IMR-90 (cell line): ENCODE data around the gene PDCD1LG2. TPM values are rescaled to one million over a fixed set of nuclear protein-coding genes. Genes with fewer than 3 reads are reported as not detected.
A peak's percentile ranks its signal among the peaks of the same experiment; 100 is the strongest.

Source experiments
- ATAC-seq: fragments of 200-7000 bp; cut with Tn5 transposase; 2 replicates; pipeline ENCODE4 v1.9.1; 2020; ENCODE audit warnings: low read depth, mild to moderate bottlenecking, moderate library complexity
- BruUV-seq: library from RNA; stranded (reverse); fragments of 400-500 nt; replicated peaks from 2 replicates; lab custom pipeline; 2021; lab: Mats Ljungman, UMichigan
- CTCF ChIA-PET: fragments of 300-600 bp; formaldehyde crosslinking; extraction: SDS; loops from one replicate; lab custom pipeline; 2021; ENCODE audit warnings: antibody characterized with exemption; lab: Yijun Ruan, JAX
- POLR2A ChIA-PET: fragments of 300-600 bp; sonication (Branson Sonifier 250); formaldehyde crosslinking; loops from one replicate; lab custom pipeline; 2022; ENCODE audit warnings: antibody characterized with exemption; ENCODE audit not compliant: unreplicated experiment; lab: Charles Lee
- DNase-seq: peaks from one replicate; pipeline ENCODE4 v3.0.0; 2013
- H2AFZ ChIP-seq: replicated peaks from 2 replicates; pipeline ENCODE3; 2013; ENCODE audit warnings: low read length, mild to moderate bottlenecking; ENCODE audit not compliant: poor library complexity
- H2AK5ac ChIP-seq: 2 replicates; pipeline ENCODE4 v1.6.1; 2013; ENCODE audit warnings: low read depth, low read length, inconsistent platforms
- H2AK9ac ChIP-seq: replicated peaks from 2 replicates; pipeline ENCODE3; 2013; ENCODE audit warnings: mild to moderate bottlenecking, low read depth, low read length, moderate library complexity; ENCODE audit not compliant: poor library complexity
- H2BK120ac ChIP-seq: 2 replicates; pipeline ENCODE4 v1.6.1; 2013; ENCODE audit warnings: low read depth, low read length, inconsistent platforms
- H2BK15ac ChIP-seq: 3 replicates; pipeline ENCODE4 v1.6.1; 2013; ENCODE audit warnings: low read depth, low read length, inconsistent platforms
- H2BK20ac ChIP-seq: 2 replicates; pipeline ENCODE4 v1.6.1; 2013; ENCODE audit warnings: low read depth, mild to moderate bottlenecking, inconsistent platforms, low read length, moderate library complexity
- H2BK5ac ChIP-seq: 2 replicates; pipeline ENCODE4 v1.6.1; 2013; ENCODE audit warnings: mild to moderate bottlenecking, low read depth, low read length, inconsistent platforms; ENCODE audit not compliant: poor library complexity, severe bottlenecking
- H3K14ac ChIP-seq: replicated peaks from 2 replicates; pipeline ENCODE4 v1.6.1; 2013; ENCODE audit warnings: low read depth, low read length, inconsistent platforms
- H3K18ac ChIP-seq: 2 replicates; pipeline ENCODE4 v1.6.1; 2013; ENCODE audit warnings: low read depth, low read length, control low read depth
- H3K23ac ChIP-seq: 2 replicates; pipeline ENCODE4 v1.6.1; 2013; ENCODE audit warnings: low read depth, low read length, inconsistent platforms
- H3K27ac ChIP-seq: 2 replicates; pipeline ENCODE4 v1.5.1; 2013; ENCODE audit warnings: mild to moderate bottlenecking, control low read depth, low read length; ENCODE audit not compliant: insufficient read depth
- H3K27me3 ChIP-seq: 2 replicates; pipeline ENCODE4 v1.6.1; 2013; ENCODE audit warnings: low read length; ENCODE audit not compliant: control insufficient read depth, insufficient read depth
- H3K36me3 ChIP-seq: 2 replicates; pipeline ENCODE4 v1.6.1; 2013; ENCODE audit warnings: low read length, mixed read lengths; ENCODE audit not compliant: control insufficient read depth, insufficient read depth
- H3K4ac ChIP-seq: 2 replicates; pipeline ENCODE4 v1.6.1; 2013; ENCODE audit warnings: low read depth, low read length, inconsistent platforms
- H3K4me1 ChIP-seq: 2 replicates; pipeline ENCODE4 v1.6.1; 2013; ENCODE audit warnings: low read length, mixed read lengths; ENCODE audit not compliant: control insufficient read depth, insufficient read depth
- H3K4me2 ChIP-seq: 2 replicates; pipeline ENCODE4 v1.6.1; 2013; ENCODE audit warnings: low read depth, mild to moderate bottlenecking, control low read depth, low read length, moderate library complexity
- H3K4me3 ChIP-seq: 2 replicates; pipeline ENCODE4 v1.5.1; 2013; ENCODE audit warnings: low read depth, mild to moderate bottlenecking, control low read depth, low read length, moderate library complexity; ENCODE audit not compliant: insufficient read depth
- H3K56ac ChIP-seq: 2 replicates; pipeline ENCODE4 v1.6.1; 2013; ENCODE audit warnings: low read length, inconsistent platforms; ENCODE audit not compliant: insufficient read depth; ENCODE audit errors: extremely low read depth
- H3K79me1 ChIP-seq, 2 experiments: 2 replicates each; pipeline ENCODE4 v1.6.1; 2013; ENCODE audit warnings: low read length in 2 of 2, inconsistent platforms in 1 of 2, low read depth in 1 of 2
- H3K9ac ChIP-seq: 2 replicates; pipeline ENCODE4 v1.6.1; 2013; ENCODE audit warnings: low read depth, low read length, control low read depth
- H3K9me1 ChIP-seq: 2 replicates; pipeline ENCODE4 v1.6.1; 2013; ENCODE audit warnings: low read length, inconsistent platforms; ENCODE audit not compliant: insufficient read depth
- H3K9me3 ChIP-seq: 2 replicates; pipeline ENCODE4 v1.6.1; 2013; ENCODE audit warnings: low read length; ENCODE audit not compliant: control insufficient read depth, insufficient read depth
- H4K20me1 ChIP-seq: 2 replicates; pipeline ENCODE4 v1.6.1; 2013; ENCODE audit warnings: low read length, inconsistent platforms; ENCODE audit not compliant: insufficient read depth
- H4K5ac ChIP-seq: 2 replicates; pipeline ENCODE4 v1.6.1; 2013; ENCODE audit warnings: mild to moderate bottlenecking, low read depth, low read length, control low read depth
- H4K8ac ChIP-seq, 2 experiments: 2 replicates each; pipeline ENCODE4 v1.6.1; 2013; ENCODE audit warnings: low read depth in 2 of 2, low read length in 2 of 2, control low read depth in 1 of 2, inconsistent platforms in 1 of 2
- H4K91ac ChIP-seq: 2 replicates; pipeline ENCODE4 v1.6.1; 2013; ENCODE audit warnings: low read depth, low read length, inconsistent platforms; ENCODE audit not compliant: insufficient read depth
- RCOR1 ChIP-seq: IDR thresholded peaks from 2 replicates; pipeline ENCODE4 v1.6.1; 2012; ENCODE audit warnings: mild to moderate bottlenecking, low read length, improper control_type of control experiment; ENCODE audit not compliant: insufficient replicate concordance
- WGBS, 2 experiments: methylation state at CpG; one replicate each; pipeline versions ENCODE4 v1.1.5 to v1.1.7; 2013; ENCODE audit warnings: missing lambda C conversion rate in 2 of 2; ENCODE audit not compliant: insufficient read length in 1 of 2; ENCODE audit errors: extremely low coverage in 2 of 2; 5-methylcytosine and 5-hydroxymethylcytosine counted together
- dilution Hi-C: fragments of 300-500 bp; cut with HindIII; formaldehyde crosslinking; loops from one replicate; pipeline ENCODE4 v1.14.3; 2018; ENCODE audit warnings: low sequenced_read_pairs; ENCODE audit not compliant: unreplicated experiment
- in situ Hi-C: fragments of 300-500 bp; cut with MboI; formaldehyde crosslinking; loops from 3 replicates; pipeline ENCODE4 v1.14.3; 2019; ENCODE audit warnings: low sequenced_read_pairs, inconsistent platforms, mixed read lengths
- intact Hi-C: fragments of 100-400 bp; cut with micrococcal nuclease; formaldehyde crosslinking; loops from 2 replicates; pipeline ENCODE4 v1.10.0; 2022
- polyA plus RNA-seq, 3 experiments: library from polyadenylated mRNA; depleted of rRNA; stranded (reverse); fragments of >200 nt; gene quantifications; 2 replicates each; pipeline ENCODE4 v1.2.3, GENCODE V29; 2012; ENCODE audit warnings: low replicate concordance in 1 of 3
- total RNA-seq: library from RNA; depleted of rRNA; stranded (reverse); fragments of >200 nt; gene quantifications from 2 replicates; pipeline ENCODE4 v1.2.3, GENCODE V29; 2012
- TF ChIP-seq, protein P1 (sequence below): fragments of 150-350 bp; IDR thresholded peaks from 2 replicates; pipeline ENCODE4 v1.6.1; 2016; ENCODE audit warnings: low read depth, mild to moderate bottlenecking, low read length, moderate library complexity, borderline replicate concordance

PDCD1LG2 gene
- total and polyA plus RNA-seq, 2 of the 4 experiments (the other 2 are of a cell fraction): 17.5 to 33.3 TPM

DNA sequence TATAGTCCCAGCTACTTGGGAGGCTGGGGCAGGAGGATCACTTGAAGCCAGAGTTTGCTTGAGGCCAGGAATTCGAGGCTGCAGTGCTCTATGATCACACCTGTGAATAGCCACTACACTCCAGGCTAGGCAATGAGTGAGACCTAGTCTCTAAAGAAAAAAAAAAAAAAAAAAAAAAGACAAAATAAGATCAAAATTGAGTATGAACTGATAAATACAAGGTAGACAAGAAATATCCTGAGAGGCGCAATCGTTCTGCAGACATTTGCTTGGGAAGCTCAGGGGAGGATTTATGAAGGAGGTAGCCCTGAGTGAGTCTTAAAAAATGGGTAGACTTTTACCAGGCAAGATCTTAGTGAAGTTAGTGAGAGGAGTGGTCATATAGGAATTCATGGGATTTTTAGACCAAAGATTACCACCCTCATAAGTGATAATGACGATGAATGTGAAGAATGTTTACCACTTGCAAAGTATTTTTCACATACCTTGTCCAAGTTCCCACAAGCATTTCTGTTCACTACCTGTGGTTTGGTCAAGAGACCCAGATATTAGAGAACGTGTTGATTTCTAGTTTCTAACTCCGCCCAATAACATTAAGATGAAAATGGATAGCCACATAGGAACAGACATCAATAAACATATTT, 4.4 kb downstream of the PDCD1LG2 start (continued):
- no peak for TF ChIP-seq RCOR1

DNA sequence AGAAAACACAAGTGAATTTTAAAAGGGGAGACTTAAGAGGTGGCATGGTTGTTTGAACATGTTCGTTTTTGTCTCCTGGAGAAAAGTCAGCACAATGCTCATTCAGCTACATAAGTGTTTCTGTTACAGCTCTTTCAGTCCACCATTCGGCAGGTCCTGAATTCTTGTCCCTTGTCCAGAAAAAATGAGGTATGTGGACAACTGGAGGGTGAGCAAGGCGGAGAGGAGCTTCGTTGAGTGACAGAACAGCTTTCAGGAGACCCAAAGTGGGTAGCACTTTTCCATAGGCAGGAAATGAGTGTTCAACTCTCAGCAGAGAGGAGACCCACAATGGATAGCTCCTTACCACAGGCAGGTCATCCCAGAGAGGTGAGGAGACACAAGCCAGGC, 4.9 kb downstream of the PDCD1LG2 start:
- Histone ChIP-seq H3K27ac (no peak overlapping the region), H2BK120ac (peak overlapping the region; percentile 54; the same call in 1 of the 2 replicates), H3K18ac (peak overlapping the region; percentile 33; the same call in 1 of the 2 replicates), H3K4me2 (no peak overlapping the region), H3K9ac (no peak overlapping the region), H4K20me1 (no peaks in the 10 kb centered on the region), H2BK20ac (peak overlapping the region; percentile 15; the same call in 1 of the 2 replicates), H3K23ac (no peak overlapping the region), H4K5ac (no peak overlapping the region), H3K4me3 (no peak overlapping the region), H2AK9ac (no peak overlapping the region), H3K56ac (no peak overlapping the region), H2AFZ (no peak overlapping the region), H3K27me3 (no peaks in the 10 kb centered on the region), H4K8ac (peak overlapping the region; percentile 4 to 37; a peak in 1 of 4 replicates), H2BK5ac (peak overlapping the region; percentile 60), H3K14ac (peak overlapping the region; percentile 7; the same call in 1 of the 2 replicates), H2BK15ac (peak overlapping the region; percentile 23; the same call in 1 of the 3 replicates), H3K36me3 (no peaks in the 10 kb centered on the region; the same call in 1 of the 2 replicates), H3K4me1 (peaks cover 19% of the 10 kb centered on the region), H3K4ac (peak overlapping the region; percentile 24), H3K79me1 (peaks cover 68 to 78% of the 10 kb centered on the region in 2 experiments), H2AK5ac (peak overlapping the region; percentile 47; the same call in 1 of the 2 replicates), H4K91ac (peak overlapping the region; percentile 31; the same call in 1 of the 2 replicates), H3K9me1 (peaks cover 16% of the 10 kb centered on the region), H3K9me3 (no peaks in the 10 kb centered on the region)
- no CpG with 5 or more reads among the region's 4 CpGs for WGBS, 2 experiments
- TF ChIP-seq, protein P1, sequence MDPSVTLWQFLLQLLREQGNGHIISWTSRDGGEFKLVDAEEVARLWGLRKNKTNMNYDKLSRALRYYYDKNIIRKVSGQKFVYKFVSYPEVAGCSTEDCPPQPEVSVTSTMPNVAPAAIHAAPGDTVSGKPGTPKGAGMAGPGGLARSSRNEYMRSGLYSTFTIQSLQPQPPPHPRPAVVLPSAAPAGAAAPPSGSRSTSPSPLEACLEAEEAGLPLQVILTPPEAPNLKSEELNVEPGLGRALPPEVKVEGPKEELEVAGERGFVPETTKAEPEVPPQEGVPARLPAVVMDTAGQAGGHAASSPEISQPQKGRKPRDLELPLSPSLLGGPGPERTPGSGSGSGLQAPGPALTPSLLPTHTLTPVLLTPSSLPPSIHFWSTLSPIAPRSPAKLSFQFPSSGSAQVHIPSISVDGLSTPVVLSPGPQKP: no peak
- ChIA-PET POLR2A (no interaction called here), CTCF (no interaction called here)
- DNase-seq: no peak
- in situ Hi-C loops: no loop called here
- no TSS peak for BruUV-seq
- dilution Hi-C loops: no loop called here
- no peak for ATAC-seq
- intact Hi-C loops: no loop called here
